Adipocyte (in vitro differentiated cells): ENCODE results near the gene LMX1A.

Source experiments
- DNase-seq: peaks from one replicate; pipeline ENCODE4 v3.0.0-alpha.2; 2015; ENCODE audit warnings: low read depth
- H3K27me3 ChIP-seq: replicated peaks from 2 replicates; pipeline ENCODE4 v1.7.0; 2013; ENCODE audit warnings: mild to moderate bottlenecking, low read length, moderate library complexity; ENCODE audit not compliant: control insufficient read depth, insufficient read depth
- H3K36me3 ChIP-seq: 2 replicates; pipeline ENCODE4 v1.7.0; 2013; ENCODE audit warnings: low read length, mild to moderate bottlenecking, moderate library complexity; ENCODE audit not compliant: control insufficient read depth, insufficient read depth, severe bottlenecking
- H3K4me1 ChIP-seq: 2 replicates; pipeline ENCODE4 v1.7.0; 2013; ENCODE audit warnings: mild to moderate bottlenecking, low read length, moderate library complexity; ENCODE audit not compliant: control insufficient read depth, insufficient read depth
- H3K4me3 ChIP-seq: 2 replicates; pipeline ENCODE4 v1.7.0; 2013; ENCODE audit warnings: mild to moderate bottlenecking, low read length, moderate library complexity
- H3K9ac ChIP-seq: 2 replicates; pipeline ENCODE4 v1.7.0; 2013; ENCODE audit warnings: mild to moderate bottlenecking, low read length, moderate library complexity
- H3K9me3 ChIP-seq: 2 replicates; pipeline ENCODE4 v1.7.0; 2013; ENCODE audit warnings: mild to moderate bottlenecking, low read length, moderate library complexity; ENCODE audit not compliant: control insufficient read depth

LMX1A gene

GRCh38 chr1:165228111-165228655 is 128.3 kb downstream of the LMX1A start:
- H3K36me3 ChIP-seq, result no peaks in the 10 kb centered on the region
- H3K4me3 ChIP-seq, result no peak overlapping the region
- no peaks in the 10 kb centered on the region for H3K9me3 ChIP-seq
- DNase-seq, result no peak
- H3K9ac ChIP-seq, result no peak overlapping the region
- H3K4me1 ChIP-seq, result peaks cover 2% of the 10 kb centered on the region
- peaks cover 25% of the 10 kb centered on the region for H3K27me3 ChIP-seq

- Histone ChIP-seq H3K4me3 (no peak overlapping the region), H3K9ac (no peak overlapping the region), H3K4me1 (no peaks in the 10 kb centered on the region), H3K27me3 (peaks cover 11% of the 10 kb centered on the region), H3K36me3 (no peaks in the 10 kb centered on the region), H3K9me3 (no peaks in the 10 kb centered on the region)
- no peak for DNase-seq
Observed at GRCh38 chr1:165226326-165226725, 130.2 kb downstream of the LMX1A start.

- peaks cover 11% of the 10 kb centered on the region for H3K27me3 ChIP-seq
- H3K36me3 ChIP-seq, result no peaks in the 10 kb centered on the region
Observed at GRCh38 chr1:165225650-165226049, 130.9 kb downstream of the LMX1A start.

GRCh38 chr1:165225062-165225461 is 131.5 kb downstream of the LMX1A start:
- Histone ChIP-seq H3K9ac (no peak overlapping the region), H3K27me3 (peaks cover 11% of the 10 kb centered on the region), H3K36me3 (no peaks in the 10 kb centered on the region), H3K9me3 (no peaks in the 10 kb centered on the region), H3K4me1 (no peaks in the 10 kb centered on the region), H3K4me3 (no peak overlapping the region)
- DNase-seq, result no peak

More at GRCh38 chr1:165225650-165226049, 130.9 kb downstream of the LMX1A start:
- H3K9ac ChIP-seq, result no peak overlapping the region
- no peaks in the 10 kb centered on the region for H3K4me1 ChIP-seq
- DNase-seq, result no peak
- no peaks in the 10 kb centered on the region for H3K9me3 ChIP-seq
- H3K4me3 ChIP-seq, result no peak overlapping the region

DNA sequence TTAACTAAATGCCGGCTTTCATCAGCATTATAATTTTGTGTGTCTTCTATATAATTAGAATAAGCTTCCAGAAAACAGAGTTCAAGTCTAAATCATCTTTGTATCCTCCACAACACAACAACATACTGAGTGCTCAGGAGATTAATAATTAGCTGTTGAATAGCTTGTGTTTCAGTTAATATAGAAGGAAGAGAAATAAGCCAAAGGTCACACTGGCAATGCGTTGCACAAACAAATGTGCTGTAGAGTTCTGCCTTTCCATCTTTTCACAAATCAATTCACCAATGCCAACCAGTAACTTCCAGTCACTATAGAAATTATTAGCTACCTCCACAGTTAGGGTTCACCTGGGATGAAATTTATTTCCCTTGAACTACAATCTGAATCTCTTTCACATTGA is 132.0 kb downstream of the LMX1A start:
- H3K9ac ChIP-seq, result no peak overlapping the region
- peaks cover 7% of the 10 kb centered on the region for H3K27me3 ChIP-seq
- no peaks in the 10 kb centered on the region for H3K4me1 ChIP-seq
- no peak for DNase-seq
- H3K4me3 ChIP-seq, result no peak overlapping the region
- H3K36me3 ChIP-seq, result no peaks in the 10 kb centered on the region
- H3K9me3 ChIP-seq, result no peaks in the 10 kb centered on the region

DNA sequence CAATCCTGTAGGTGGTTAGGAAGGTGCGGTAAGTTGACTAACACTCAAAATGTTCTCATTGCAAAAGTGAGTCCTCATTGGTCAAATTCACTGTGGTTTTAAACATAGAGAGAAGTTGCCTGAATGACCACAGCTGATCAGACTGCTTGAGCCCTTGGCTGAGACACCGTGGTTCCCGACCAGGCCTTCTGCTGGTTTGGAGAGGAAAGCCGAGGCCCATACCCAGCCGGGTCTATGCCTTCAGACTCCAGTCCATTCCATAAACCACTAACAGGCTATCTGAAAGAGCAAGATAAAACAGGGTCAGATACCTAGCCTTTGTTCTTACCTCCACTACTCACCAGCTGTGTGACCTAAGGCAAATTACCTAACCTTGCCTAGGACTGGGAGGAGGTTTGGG is 133.9 kb downstream of the LMX1A start:
- peaks cover 6% of the 10 kb centered on the region for H3K27me3 ChIP-seq
- no peaks in the 10 kb centered on the region for H3K4me1 ChIP-seq
- no peak overlapping the region for H3K4me3 ChIP-seq
- H3K9me3 ChIP-seq, result no peaks in the 10 kb centered on the region
- no peaks in the 10 kb centered on the region for H3K36me3 ChIP-seq
- no peak for DNase-seq
- H3K9ac ChIP-seq, result no peak overlapping the region

GRCh38 chr1:165218731-165219130 is 137.8 kb downstream of the LMX1A start:
- no peaks in the 10 kb centered on the region for H3K36me3 ChIP-seq
- no peaks in the 10 kb centered on the region for H3K4me1 ChIP-seq
- no peak for DNase-seq
- no peaks in the 10 kb centered on the region for H3K9me3 ChIP-seq
- peaks cover 9% of the 10 kb centered on the region for H3K27me3 ChIP-seq
- no peak overlapping the region for H3K4me3 ChIP-seq
- H3K9ac ChIP-seq, result no peak overlapping the region

DNA sequence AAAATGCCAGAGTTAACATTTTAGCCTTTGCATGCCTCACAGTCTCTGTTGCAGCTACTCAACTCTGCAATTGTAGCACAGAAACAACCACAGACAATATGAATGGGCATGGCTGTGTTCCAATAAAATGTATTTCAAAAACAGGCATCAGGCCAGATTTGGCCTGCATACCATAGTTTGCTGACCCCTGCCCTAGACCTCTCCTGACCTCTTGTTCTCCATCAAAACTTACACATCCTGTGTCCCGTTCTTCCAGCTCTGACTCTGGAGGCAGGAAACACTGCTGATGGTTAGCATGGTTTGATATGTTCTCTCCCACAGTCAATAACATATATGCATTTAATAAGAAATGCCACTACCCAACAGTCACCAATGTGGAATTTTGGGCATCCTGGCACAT is 138.6 kb downstream of the LMX1A start:
- Histone ChIP-seq H3K9me3 (no peaks in the 10 kb centered on the region), H3K4me3 (no peak overlapping the region), H3K36me3 (no peaks in the 10 kb centered on the region), H3K4me1 (peaks cover under 1% of the 10 kb centered on the region), H3K9ac (no peak overlapping the region), H3K27me3 (peaks cover 9% of the 10 kb centered on the region)
- no peak for DNase-seq

- Histone ChIP-seq H3K36me3 (no peaks in the 10 kb centered on the region), H3K9me3 (no peaks in the 10 kb centered on the region), H3K4me1 (peaks cover 8% of the 10 kb centered on the region), H3K27me3 (peaks cover 9% of the 10 kb centered on the region), H3K4me3 (no peak overlapping the region), H3K9ac (no peak overlapping the region)
- no peak for DNase-seq
Observed at GRCh38 chr1:165216254-165216653, 140.3 kb downstream of the LMX1A start.

DNA sequence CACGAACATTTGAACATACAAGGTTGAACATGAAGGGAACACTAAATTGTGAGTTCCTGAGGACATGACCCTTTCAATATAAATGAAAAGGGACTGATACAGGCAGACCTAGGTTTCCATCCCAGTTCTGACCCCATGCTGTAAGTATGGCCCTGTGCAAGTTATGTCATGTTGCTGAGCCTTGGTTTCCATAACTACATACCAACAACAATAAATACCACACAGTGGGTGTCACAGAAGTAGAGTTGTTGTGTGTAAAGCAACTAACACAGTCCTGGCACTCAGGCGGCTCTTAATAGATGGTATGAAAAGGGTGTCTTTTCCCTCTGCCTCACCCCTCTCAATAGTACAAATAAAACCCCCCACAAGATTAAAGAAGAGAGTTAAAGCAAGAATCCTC is 140.8 kb downstream of the LMX1A start:
- Histone ChIP-seq H3K4me1 (peaks cover 8% of the 10 kb centered on the region), H3K27me3 (peaks cover 9% of the 10 kb centered on the region), H3K9me3 (no peaks in the 10 kb centered on the region), H3K9ac (no peak overlapping the region), H3K36me3 (no peaks in the 10 kb centered on the region), H3K4me3 (no peak overlapping the region)
- DNase-seq, result no peak

- no peak for DNase-seq
- no peak overlapping the region for H3K9ac ChIP-seq
- H3K9me3 ChIP-seq, result no peaks in the 10 kb centered on the region
- peaks cover 8% of the 10 kb centered on the region for H3K4me1 ChIP-seq
- peaks cover 9% of the 10 kb centered on the region for H3K27me3 ChIP-seq
- no peak overlapping the region for H3K4me3 ChIP-seq
- H3K36me3 ChIP-seq, result no peaks in the 10 kb centered on the region
Observed at GRCh38 chr1:165212229-165212628, 144.3 kb downstream of the LMX1A start.

DNA sequence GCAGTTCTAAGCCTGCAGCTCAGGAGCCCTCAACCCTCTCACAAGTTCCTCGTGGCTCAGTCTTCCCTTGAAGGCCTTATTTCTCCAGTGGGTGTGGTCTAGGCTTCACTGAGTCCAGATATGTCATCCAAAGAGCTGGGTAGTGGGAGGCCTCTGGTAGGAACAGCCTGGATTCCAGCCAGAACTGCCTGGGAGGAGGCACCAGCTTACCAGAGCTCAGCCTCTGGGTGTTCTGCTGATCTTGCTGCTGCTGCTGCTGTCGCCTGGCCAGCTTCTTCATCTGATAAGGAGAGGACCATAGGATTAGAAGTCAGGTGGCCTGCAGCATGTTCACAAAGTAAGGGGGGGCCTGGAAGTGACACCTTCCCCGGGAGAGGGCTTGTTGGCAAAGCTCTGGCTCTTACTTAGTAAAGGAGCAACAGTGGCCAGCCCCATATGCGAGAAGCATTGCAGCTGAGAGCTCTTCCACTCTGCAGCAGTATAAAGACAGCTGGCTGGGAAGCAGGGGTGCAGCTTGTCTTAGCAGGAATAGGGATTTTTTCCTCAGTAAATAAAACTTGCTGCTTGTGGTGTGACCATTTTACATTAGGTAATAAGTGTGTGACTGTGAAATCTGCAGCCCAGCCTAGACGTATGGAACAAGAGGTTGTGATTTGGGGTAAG is 148.5 kb downstream of the LMX1A start:
- Histone ChIP-seq H3K4me3 (no peak overlapping the region), H3K9me3 (no peaks in the 10 kb centered on the region), H3K9ac (no peak overlapping the region), H3K4me1 (peaks cover 8% of the 10 kb centered on the region), H3K36me3 (no peaks in the 10 kb centered on the region), H3K27me3 (no peaks in the 10 kb centered on the region)
- no peak for DNase-seq
